NCI-H510A (cell line): ENCODE data around the gene PILRA.

Experiments used
- DNase-seq: peaks from one replicate; lab custom pipeline; 2025; lab: John Stamatoyannopoulos, UW

Gene PILRA

GRCh38 chr7:100411101-100411500 lies 37.8 kb downstream of the PILRA start:
- DNase-seq: no peak

- no peak for DNase-seq
These were observed 40.1 kb downstream of the PILRA start for GRCh38 chr7:100413346-100413745.

- DNase-seq: no peak
These were observed 40.6 kb downstream of the PILRA start for GRCh38 chr7:100413889-100414288.

- DNase-seq: no peak
These were observed 42.2 kb downstream of the PILRA start for GRCh38 chr7:100415448-100415847.

- no peak for DNase-seq
These were observed 45.8 kb downstream of the PILRA start for GRCh38 chr7:100418930-100419659.

- no peak for DNase-seq
These were observed 46.5 kb downstream of the PILRA start for GRCh38 chr7:100419660-100420226.

- no peak for DNase-seq
These were observed 50.0 kb downstream of the PILRA start for GRCh38 chr7:100423315-100423714.

GRCh38 chr7:100425347-100425746 lies 52.1 kb downstream of the PILRA start:
- DNase-seq: no peak

- DNase-seq: no peak
These were observed 53.2 kb downstream of the PILRA start for GRCh38 chr7:100426516-100426915.

- no peak for DNase-seq
These were observed 54.5 kb downstream of the PILRA start for GRCh38 chr7:100427762-100428198.

GRCh38 chr7:100428199-100428966 lies 55.1 kb downstream of the PILRA start, which contains the start of gene ZCWPW1:
Gene ZCWPW1 (minus strand): TSS chr7:100428703. CDS start chr7:100420649, 8,054 bp downstream.
- peak; percentile 79 for DNase-seq

GRCh38 chr7:100428967-100429636 lies 55.8 kb downstream of the PILRA start:
- DNase-seq: peak; percentile 75

- peak; percentile 85 for DNase-seq
These were observed 56.6 kb downstream of the PILRA start, which contains the start of gene MEPCE for GRCh38 chr7:100429637-100430492. Gene MEPCE (plus strand): TSS chr7:100429831. CDS start chr7:100430019, 188 bp downstream.

GRCh38 chr7:100430493-100431285 lies 57.4 kb downstream of the PILRA start:
- DNase-seq: no peak

GRCh38 chr7:100431286-100431735 lies 58.0 kb downstream of the PILRA start:
- no peak for DNase-seq

GRCh38 chr7:100432053-100432452 lies 58.8 kb downstream of the PILRA start:
- no peak for DNase-seq

- no peak for DNase-seq
These were observed 59.5 kb downstream of the PILRA start for GRCh38 chr7:100432621-100433275.

GRCh38 chr7:100433276-100433591 lies 59.9 kb downstream of the PILRA start:
- DNase-seq: no peak

- no peak for DNase-seq
These were observed 60.5 kb downstream of the PILRA start for GRCh38 chr7:100433592-100434296.
